GM18520 (cell line): ENCODE data around the gene IYD.
"Not testable (repeated sequence)": the region's sequence is repeated elsewhere in the genome, so short reads cannot be mapped to it uniquely, and the experiment has no call there.

ENCODE experiments used
- ATAC-seq: cut with Tn5 transposase; IDR thresholded peaks from one replicate; pipeline ENCODE4 v1.9.1; 2021; ENCODE audit not compliant: unreplicated experiment

IYD gene

DNA sequence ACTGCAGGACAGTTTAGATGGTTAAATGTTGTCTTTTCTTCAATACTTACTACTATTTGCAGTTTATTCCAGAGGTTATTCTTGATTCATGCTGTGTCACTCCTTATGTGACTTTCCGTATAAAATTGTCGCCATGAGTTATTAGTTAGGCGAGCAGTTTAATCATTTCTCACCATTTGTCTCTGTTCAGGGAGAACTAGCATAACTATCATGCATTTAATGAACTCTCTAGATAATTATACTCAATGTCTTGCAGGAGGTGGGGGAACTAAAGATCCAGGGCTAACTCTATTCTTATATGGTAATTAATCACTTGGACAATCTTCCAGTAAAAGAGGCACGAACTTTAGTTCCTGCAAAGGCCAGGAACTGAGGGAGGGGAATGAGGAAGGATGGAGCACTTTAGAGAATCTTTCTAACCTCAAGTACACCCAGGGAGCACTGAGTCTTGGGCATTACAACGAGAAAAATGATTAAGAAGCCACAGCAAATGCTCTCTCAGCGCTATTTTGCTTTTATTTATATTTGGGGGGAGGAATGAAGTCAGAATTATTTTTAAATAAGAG, 58.3 kb downstream of the IYD start:
- no peak for ATAC-seq

DNA sequence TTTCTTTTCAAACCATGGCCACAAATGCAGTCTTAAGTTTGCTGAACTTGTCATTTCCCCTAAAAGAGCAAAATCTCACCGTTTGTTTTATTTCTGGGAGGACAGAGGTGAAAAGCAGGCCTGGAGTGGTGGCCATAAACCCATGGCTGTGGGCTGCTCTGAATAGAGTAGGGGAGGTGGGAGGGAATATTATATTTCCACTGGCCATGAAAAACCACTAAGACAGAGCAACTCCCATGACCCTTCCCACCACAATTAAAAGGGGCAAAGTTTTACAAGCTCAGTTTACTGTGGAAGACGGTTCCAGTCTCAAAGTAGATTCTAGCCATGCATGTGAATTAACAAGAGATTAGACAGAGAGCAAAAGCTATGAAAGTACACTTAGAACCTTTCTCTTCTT, 59.0 kb downstream of the IYD start:
- ATAC-seq = no peak

DNA sequence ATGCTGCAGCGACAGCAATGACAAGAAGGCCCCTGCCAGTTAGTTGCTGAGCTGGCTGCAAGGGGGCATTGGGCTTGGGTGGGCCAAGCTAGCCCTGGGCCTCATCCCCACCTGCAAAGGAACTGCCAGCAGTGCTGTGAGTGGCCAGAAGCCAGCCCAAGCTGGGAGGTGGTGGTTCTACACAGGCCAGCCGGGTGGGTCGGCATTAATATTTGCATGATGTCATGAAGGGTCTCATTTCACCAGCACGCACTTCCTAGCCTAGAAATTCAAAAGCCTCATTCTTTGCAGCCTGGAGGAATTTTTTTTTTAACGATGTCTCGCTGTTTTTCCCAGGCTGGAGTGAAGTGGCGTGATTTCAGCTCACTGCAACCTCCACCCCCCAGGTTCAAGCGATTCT, 62.0 kb downstream of the IYD start:
- ATAC-seq = no peak

DNA sequence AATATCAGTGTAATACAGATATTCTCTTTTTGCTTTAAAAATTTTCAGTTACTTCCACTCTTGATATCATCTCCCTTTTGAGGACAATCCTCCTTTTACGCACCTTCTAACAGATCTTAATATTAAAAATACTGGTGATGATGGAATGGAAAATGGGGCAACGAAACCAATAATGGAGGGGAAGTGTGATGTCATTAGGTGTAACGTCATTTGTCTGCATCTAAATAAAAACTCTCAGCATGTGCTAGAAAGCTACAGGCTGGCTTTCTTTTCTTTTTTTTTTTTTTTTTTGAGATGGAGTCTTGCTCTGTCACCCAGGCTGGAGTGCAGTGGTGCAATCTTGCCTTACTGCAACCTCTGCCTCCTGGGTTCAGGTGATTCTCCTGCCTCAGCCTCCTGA, 66.5 kb downstream of the IYD start:
- no peak for ATAC-seq

DNA sequence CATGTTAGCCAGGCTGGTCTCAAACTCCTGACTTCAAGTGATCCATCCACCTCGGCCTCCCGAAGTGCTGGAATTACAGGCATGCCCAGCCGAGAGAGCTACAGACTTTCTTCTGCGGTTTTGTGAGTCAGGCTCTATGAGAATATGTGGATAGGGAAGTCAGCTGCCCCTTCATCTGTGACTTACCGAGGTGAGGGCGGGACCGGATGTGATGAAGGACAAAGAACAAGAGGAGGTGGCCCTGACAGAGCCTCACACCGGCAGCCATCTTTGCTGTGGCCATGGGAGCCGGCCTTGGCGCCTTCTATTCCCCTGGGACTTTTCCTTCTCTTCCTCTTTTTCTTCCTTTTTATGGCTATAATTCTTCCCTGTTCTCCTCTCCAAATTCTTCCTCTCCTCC, 67.0 kb downstream of the IYD start:
- no peak for ATAC-seq

DNA sequence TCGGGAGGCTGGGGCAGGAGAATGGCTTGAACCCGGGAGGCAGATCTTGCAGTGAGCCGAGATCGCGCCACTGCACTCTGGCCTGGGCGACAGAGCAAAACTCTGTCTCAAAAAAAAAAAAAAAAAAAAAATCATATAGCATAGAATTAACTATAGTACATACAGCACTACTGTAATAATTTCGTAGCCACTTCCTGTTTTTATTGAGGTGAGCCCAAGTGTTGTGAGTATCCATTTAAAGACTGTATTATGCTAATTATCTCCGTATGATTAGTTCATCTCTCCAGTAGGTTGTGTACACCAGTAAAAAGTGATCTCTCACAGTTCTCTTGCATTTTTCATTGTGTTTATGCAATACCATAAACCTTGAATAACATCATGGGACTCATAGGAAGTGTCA, 70.6 kb downstream of the IYD start:
- no peak for ATAC-seq

DNA sequence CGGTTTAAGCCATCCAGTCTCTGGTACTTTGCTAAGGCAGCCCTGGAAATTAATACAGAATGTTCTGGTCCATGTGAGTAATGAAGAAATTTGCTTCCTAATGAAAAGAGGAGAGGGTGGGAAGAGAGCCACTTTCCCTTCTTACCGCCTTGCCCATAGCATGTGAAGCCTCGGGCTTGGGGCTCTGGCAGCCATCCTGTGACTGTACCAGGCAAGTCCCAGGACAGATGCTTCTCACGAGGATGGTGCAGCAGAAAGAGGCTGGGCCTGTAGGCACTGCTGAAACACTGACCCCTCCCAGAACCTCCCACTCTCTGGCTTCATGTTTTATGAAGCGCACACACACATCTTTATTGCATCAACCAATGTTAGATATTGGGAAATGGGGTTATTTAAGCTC, 74.8 kb downstream of the IYD start:
- no peak for ATAC-seq

DNA sequence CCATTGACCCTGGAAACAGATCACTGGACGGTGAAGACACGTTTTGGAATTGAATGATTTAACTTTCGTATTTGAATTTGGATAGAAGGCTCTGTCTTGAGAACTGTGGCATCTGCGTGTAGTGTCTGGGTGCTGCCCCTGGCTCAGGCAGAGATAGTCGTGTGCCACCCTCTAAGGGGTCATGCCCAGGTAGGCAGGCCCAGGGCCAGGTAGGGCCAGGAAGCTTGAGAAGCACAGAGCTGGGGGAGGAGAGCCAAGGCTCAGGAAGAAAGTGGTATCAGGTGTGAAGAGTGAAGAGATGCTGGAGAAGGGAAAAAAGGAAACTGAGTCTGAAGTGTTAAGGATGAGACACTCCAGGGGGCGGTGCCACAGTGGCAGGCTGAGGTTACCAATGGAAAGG, 75.5 kb downstream of the IYD start:
- no peak for ATAC-seq

DNA sequence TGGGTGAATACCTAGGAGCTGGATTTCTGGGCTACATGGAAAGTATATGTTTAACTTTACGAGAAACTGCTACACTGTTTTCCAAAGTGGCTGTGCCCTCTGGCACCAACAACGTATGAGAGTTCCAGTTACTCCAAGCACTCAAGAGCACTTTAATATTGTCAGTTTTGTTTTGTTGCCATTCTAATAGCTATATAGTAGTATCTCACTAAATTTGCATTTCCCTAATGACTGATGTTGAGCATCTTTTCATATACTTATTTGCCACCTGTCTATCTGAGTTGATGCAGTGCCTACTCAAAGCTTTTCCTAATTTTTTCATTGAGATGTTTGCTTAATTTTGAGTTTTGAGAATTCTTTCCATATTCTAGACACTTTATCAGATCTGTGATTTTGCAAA, 76.7 kb downstream of the IYD start:
- ATAC-seq = no peak

DNA sequence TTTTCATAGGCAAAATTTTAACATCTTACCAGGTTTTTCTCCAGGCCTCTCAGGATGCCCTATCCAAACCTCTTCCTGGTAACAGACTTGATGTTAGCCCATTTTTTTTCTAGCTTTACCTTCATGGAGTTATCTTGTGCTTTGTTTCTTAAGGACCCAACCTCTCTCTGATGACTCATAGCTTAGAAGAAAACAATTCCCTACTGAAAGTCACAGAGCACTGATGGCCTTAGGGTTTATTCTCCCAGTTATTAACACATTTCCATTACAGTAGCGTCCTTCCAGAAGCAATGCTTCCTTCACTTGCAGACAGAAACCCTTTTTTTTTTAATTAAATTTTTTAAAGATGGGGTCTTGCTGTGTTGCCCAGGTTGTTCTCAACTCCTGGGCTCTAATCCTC, 79.4 kb downstream of the IYD start:
- ATAC-seq = no peak

DNA sequence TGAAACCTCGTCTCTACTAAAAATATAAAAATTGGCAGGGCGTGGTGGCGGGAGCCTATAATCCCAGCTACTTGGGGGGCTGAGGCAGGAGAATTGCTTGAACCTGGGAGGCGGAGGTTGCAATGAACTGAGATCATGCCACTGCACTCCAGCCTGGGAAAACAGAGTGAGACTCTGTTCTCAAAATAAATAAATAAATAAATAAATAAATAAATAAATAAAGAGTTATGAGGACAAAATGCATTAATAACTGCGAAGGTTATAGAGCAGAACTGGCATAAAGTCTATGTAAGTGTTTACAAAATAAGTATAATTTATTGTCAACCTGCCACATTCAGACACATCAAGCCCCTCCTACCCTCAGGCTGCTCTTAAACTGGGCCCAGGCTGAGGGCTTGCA, 80.2 kb downstream of the IYD start:
- not testable (repeated sequence) for ATAC-seq

DNA sequence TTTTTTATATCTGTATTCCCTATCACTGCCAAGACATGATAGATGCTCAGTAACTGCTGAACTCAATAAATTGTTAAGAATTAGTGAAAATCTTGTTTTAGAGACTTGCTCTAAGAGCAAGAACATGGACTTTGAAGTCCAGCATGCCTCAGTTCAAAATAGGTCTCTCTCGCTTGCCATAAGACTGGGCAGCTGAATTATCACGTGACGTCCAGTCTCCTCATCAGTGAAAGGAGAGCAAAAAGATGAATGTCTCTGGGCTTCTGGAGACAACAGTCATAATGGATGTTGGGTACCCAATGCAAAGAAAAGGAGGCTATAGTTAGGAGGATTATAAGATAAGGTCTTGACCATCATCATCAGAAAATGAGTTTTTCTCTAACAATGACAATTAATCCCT, 82.1 kb downstream of the IYD start:
- no peak for ATAC-seq

DNA sequence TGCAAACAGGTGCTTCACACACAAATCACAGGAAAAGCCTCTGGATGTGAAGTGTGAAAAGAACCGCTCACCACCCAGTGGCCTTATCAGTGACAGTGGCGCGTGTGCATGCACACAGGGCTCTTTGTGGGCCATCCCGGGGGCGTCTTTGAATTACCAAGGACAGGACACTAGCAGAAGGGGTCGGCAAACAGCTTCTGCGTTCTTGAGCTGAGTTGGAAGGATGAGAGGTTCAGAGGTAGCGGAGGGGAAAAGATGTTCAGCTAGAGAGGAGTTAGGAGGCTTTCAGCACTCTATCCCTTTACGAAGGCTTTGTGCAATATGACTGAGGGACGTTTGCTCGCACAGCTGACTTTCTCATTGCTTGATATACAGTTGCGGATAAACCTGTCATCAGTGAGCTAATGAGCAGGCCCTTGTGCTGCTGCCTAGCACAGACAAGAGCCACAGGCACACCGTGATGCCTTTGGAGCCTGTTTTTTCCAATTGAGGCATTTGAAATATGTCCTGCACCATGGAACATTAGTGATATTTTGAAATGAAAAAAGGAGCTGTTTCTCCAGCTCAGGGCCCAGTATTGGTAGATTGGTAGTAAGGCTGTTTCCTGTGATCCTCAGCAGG, 83.1 kb downstream of the IYD start:
- ATAC-seq = no peak

DNA sequence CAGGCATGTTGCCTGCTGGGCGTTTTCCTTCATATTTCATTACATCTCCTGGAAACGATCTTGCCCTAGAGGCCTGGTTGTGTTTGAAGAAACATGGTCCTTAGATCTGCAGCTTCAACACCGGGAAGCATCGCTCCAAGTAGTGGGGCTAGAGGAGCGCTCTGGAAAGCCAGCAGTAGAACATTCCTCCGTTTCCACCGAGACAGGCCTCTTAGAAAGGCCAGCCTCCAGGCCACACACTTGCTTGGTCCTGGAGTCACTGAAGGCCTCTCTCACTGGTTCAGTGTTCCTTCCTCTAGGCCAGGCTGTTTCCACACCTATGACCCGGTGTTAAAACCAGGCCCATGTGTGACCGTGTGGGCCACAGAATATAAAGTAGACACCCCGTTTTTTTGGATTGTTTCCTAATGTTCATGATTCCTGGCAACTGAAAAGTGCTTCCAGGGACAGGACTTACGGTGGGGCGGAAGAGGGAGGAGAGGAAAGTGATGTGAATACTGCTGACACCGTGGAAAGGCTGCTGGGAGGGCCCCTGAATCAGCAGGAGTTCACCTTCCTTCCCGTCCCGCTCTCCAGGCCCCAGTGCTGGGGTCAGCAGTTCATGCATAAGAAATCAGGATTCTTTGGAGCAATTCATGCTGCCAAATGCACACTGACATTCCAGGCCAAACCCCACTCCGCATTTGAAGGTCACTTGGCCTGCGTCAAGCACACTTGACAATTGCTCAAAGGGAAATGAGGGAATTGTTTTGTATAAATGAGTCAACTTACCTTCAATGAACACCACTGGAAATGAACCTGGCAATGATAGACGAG, 83.8 kb downstream of the IYD start:
- no peak for ATAC-seq

DNA sequence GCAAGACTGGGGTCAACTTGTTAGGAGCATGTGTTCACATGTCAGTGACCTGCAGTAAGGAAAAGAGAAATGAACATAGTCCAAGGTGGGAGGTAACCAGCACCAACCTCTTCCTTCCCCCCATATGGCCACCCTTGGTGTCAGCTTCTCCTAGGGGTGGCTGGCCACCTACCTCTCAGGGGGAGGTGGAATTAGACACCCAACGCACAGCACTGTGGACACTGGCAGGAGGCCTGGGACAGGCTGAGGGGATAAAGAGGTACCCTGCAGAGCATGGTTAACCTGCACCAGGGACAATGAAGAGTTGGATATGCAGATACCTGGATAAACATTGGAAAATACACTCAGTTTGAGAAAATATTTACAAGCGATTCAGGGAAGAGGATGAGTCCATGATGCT, 84.5 kb downstream of the IYD start:
- ATAC-seq = no peak
